ENCODE data around the gene NOL4. TPM values are rescaled to one million over a fixed set of nuclear protein-coding genes. Genes with fewer than 3 reads are reported as not detected.

The NOL4 gene
- total RNA-seq, 1 experiment from 2014 or later = not detected

GRCh38 chr18:34220081-34220815 lies 4.5 kb downstream of the NOL4 start:
- H3K9me3 ChIP-seq (ENCODE audit: control insufficient read depth in 1 of 2, insufficient read depth in 1 of 2, low read depth in 1 of 2, low read length in 2 of 2) = peaks cover 0 to 11% of the 10 kb centered on the region in 2 experiments; a peak in 2 of 4 replicates
- DNase-seq (ENCODE audit: low read depth, low spot score) (no peak), ATAC-seq (no peak)
- intact Hi-C loops (cut with micrococcal nuclease) = no loop called here
- no peaks in the 10 kb centered on the region for H3K79me2 ChIP-seq (ENCODE audit: insufficient read depth, low read length)
- TF ChIP-seq ATF3 (IDR thresholded peaks at IDR 0.05) = no peak
- TF ChIP-seq ZBTB33 (IDR thresholded peaks at IDR 0.05; ENCODE audit: extremely low read depth, insufficient replicate concordance, low read length) = no peak
- no peak for TF ChIP-seq EGR1 (IDR thresholded peaks at IDR 0.05; ENCODE audit: low read depth)
- no peak for TF ChIP-seq CBX3 (IDR thresholded peaks at IDR 0.05; ENCODE audit: low read depth)
- no peak for TF ChIP-seq ZNF274 (IDR thresholded peaks at IDR 0.05; ENCODE audit: low read depth, low read length)
- TF ChIP-seq SIN3A (IDR thresholded peaks at IDR 0.05; ENCODE audit: low read depth) = no peak
- no peak for TF ChIP-seq TCF7L2 (IDR thresholded peaks at IDR 0.05; ENCODE audit: borderline replicate concordance, extremely low read depth, insufficient read depth, insufficient read length)
- TF ChIP-seq CEBPB (IDR thresholded peaks at IDR 0.05; ENCODE audit: low read depth) = no peak
- no peak for TF ChIP-seq YY1 (IDR thresholded peaks at IDR 0.05; ENCODE audit: extremely low read depth, insufficient replicate concordance, low read depth, low read length)
- no peak for TF ChIP-seq RAD21 (IDR thresholded peaks at IDR 0.05; ENCODE audit: low read depth)
- no peak for TF ChIP-seq REST (IDR thresholded peaks at IDR 0.05; ENCODE audit: low read depth)
- no peak for TF ChIP-seq ELF1 (IDR thresholded peaks at IDR 0.05; ENCODE audit: borderline replicate concordance, low read depth)
- no peak for TF ChIP-seq CTCF (IDR thresholded peaks at IDR 0.05 in 2 of 3, conservative IDR thresholded peaks at IDR 0.05 in 1 of 3; ENCODE audit: borderline replicate concordance in 1 of 3, insufficient read depth in 1 of 3, low read depth in 2 of 3, low read length in 2 of 3)
- TF ChIP-seq POLR2A (IDR thresholded peaks at IDR 0.05; ENCODE audit: borderline replicate concordance, extremely low read depth, insufficient read depth, insufficient read length) = no peak
- no peak for TF ChIP-seq JUND (IDR thresholded peaks at IDR 0.05)
- TF ChIP-seq SP1 (IDR thresholded peaks at IDR 0.05; ENCODE audit: low read depth) = no peak
- no TSS peak for BruUV-seq (replicated peaks)
- ChIA-PET POLR2A (no interaction called here), RAD21 (ENCODE audit: low non-redundant PET in 1 of 2, low total read pairs in 2 of 2, uncharacterized antibody in 2 of 2, unreplicated experiment in 2 of 2) (no interaction called here), CTCF (no interaction called here)
- no peak overlapping the region for H3K4me2 ChIP-seq (ENCODE audit: low read length)
- no peak overlapping the region for H3K4me3 ChIP-seq (replicated peaks in 1 of 2; ENCODE audit: low read depth in 1 of 2, low read length in 2 of 2)
- H3K9ac ChIP-seq (ENCODE audit: low read length) = no peak overlapping the region
- H3K27me3 ChIP-seq (ENCODE audit: insufficient read depth, low read length) = no peaks in the 10 kb centered on the region
- no peak overlapping the region for H2AFZ ChIP-seq (ENCODE audit: low read depth, low read length, poor library complexity, severe bottlenecking)
- H3K9me2 ChIP-seq (ENCODE audit: insufficient read depth) = no peaks in the 10 kb centered on the region
- H3K27ac ChIP-seq (ENCODE audit: low read depth, low read length) = no peak overlapping the region
- H4K20me1 ChIP-seq (ENCODE audit: insufficient read depth) = no peaks in the 10 kb centered on the region
- H3K36me3 ChIP-seq (ENCODE audit: control insufficient read depth in 1 of 2, insufficient read depth in 2 of 2, low read length in 2 of 2) = no peaks in the 10 kb centered on the region
- no peaks in the 10 kb centered on the region for H3K4me1 ChIP-seq (ENCODE audit: control insufficient read depth in 1 of 2, insufficient read depth in 2 of 2, low read length in 2 of 2)
